Keratinocyte (primary cell): ENCODE data around the gene UNC5A. TPM values are rescaled to one million over a fixed set of nuclear protein-coding genes. Genes with fewer than 3 reads are reported as not detected.

Experiments used
- DNase-seq: peaks from one replicate; pipeline ENCODE4 v3.0.0-alpha.2; 2011; ENCODE audit warnings: low read depth, missing footprints, low spot score
- FAIRE-seq: peaks from 2 replicates; lab custom pipeline; 2011; peaks lifted over from hg19 to GRCh38; lab: Jason Lieb, UNC
- H2AFZ ChIP-seq: 2 replicates; pipeline ENCODE4 v1.6.0; 2012; ENCODE audit warnings: low read length, control low read depth, inconsistent platforms; ENCODE audit not compliant: control insufficient read depth
- H3K27ac ChIP-seq: 2 replicates; pipeline ENCODE4 v1.5.1; 2011; ENCODE audit warnings: low read length; ENCODE audit not compliant: control insufficient read depth, insufficient read depth
- H3K27me3 ChIP-seq: 3 replicates; pipeline ENCODE4 v1.6.0; 2011; ENCODE audit warnings: low read length; ENCODE audit not compliant: control insufficient read depth, insufficient read depth; ENCODE audit errors: extremely low read depth
- H3K36me3 ChIP-seq, 2 experiments: 2 replicates in 1 of 2; 3 replicates in 1 of 2; pipeline ENCODE4 v1.5.1; 2011; ENCODE audit warnings: low read length in 2 of 2, mild to moderate bottlenecking in 1 of 2; ENCODE audit not compliant: control insufficient read depth in 2 of 2, insufficient read depth in 2 of 2; ENCODE audit errors: extremely low read depth in 1 of 2
- H3K4me1 ChIP-seq: 3 replicates; pipeline ENCODE4 v1.5.1; 2011; ENCODE audit warnings: low read length; ENCODE audit not compliant: control insufficient read depth, insufficient read depth; ENCODE audit errors: extremely low read depth
- H3K4me2 ChIP-seq: 3 replicates; pipeline ENCODE4 v1.6.0; 2011; ENCODE audit warnings: low read depth, low read length; ENCODE audit not compliant: control insufficient read depth, insufficient read depth; ENCODE audit errors: extremely low read depth
- H3K4me3 ChIP-seq, 3 experiments: fragments of 200-600 bp in 1 of 3; sonication (generic) in 1 of 3; 2 replicates in 2 of 3; 3 replicates in 1 of 3; pipeline ENCODE4 v1.5.1; 2011 to 2016; ENCODE audit warnings: low read length in 3 of 3, mild to moderate bottlenecking in 3 of 3, control low read depth in 2 of 3, inconsistent platforms in 1 of 3, low read depth in 1 of 3, mixed read lengths in 1 of 3, mixed run types in 1 of 3, moderate library complexity in 1 of 3; ENCODE audit not compliant: control insufficient read depth in 2 of 3, insufficient read depth in 2 of 3; ENCODE audit errors: extremely low read depth in 1 of 3
- H3K79me2 ChIP-seq: 2 replicates; pipeline ENCODE4 v1.6.0; 2012; ENCODE audit warnings: low read length; ENCODE audit not compliant: control insufficient read depth, insufficient read depth
- H3K9ac ChIP-seq: 3 replicates; pipeline ENCODE4 v1.6.0; 2011; ENCODE audit warnings: low read length; ENCODE audit not compliant: control insufficient read depth, insufficient read depth; ENCODE audit errors: extremely low read depth
- H3K9me1 ChIP-seq: 3 replicates; pipeline ENCODE4 v1.6.0; 2011; ENCODE audit warnings: low read length; ENCODE audit not compliant: control insufficient read depth, insufficient read depth; ENCODE audit errors: extremely low read depth
- H3K9me3 ChIP-seq: 2 replicates; pipeline ENCODE4 v1.5.1; 2012; ENCODE audit warnings: low read depth, low read length; ENCODE audit not compliant: control insufficient read depth
- H4K20me1 ChIP-seq: 3 replicates; pipeline ENCODE4 v1.6.0; 2011; ENCODE audit warnings: low read length; ENCODE audit not compliant: control insufficient read depth, insufficient read depth; ENCODE audit errors: extremely low read depth
- CTCF ChIP-seq, 3 experiments: IDR thresholded peaks in 1 of 3; conservative IDR thresholded peaks in 1 of 3; optimal IDR thresholded peaks in 1 of 3; 2 replicates in 2 of 3; 3 replicates in 1 of 3; pipeline versions ENCODE3 to v1.5.1; 2011; ENCODE audit warnings: low read length in 3 of 3, mild to moderate bottlenecking in 3 of 3, moderate library complexity in 2 of 3, control low read depth in 1 of 3, inconsistent platforms in 1 of 3; ENCODE audit not compliant: insufficient read depth in 2 of 3; ENCODE audit errors: extremely low read depth in 1 of 3
- EZH2 ChIP-seq: IDR thresholded peaks from one replicate; pipeline ENCODE4 v1.6.1; 2012; ENCODE audit warnings: inconsistent platforms, mild to moderate bottlenecking, low read length, moderate library complexity
- dilution Hi-C: fragments of 300-500 bp; cut with MboI; formaldehyde crosslinking; loops from one replicate; pipeline ENCODE4 v1.7.0; 2020; ENCODE audit warnings: low sequenced_read_pairs; ENCODE audit not compliant: extremely low pct_ligation_motif_present
- polyA plus RNA-seq, 5 experiments: library from polyadenylated mRNA; depleted of rRNA in 3 of 5; stranded (reverse) in 3 of 5; stranded (forward) in 1 of 5; unstranded in 1 of 5; fragments of >200 nt; gene quantifications; 1 replicate in 1 of 5; 2 replicates in 3 of 5; 3 replicates in 1 of 5; pipeline versions ENCODE4 v1.2.1 to v1.2.3, GENCODE V29; 2011 to 2012; ENCODE audit warnings: missing spikeins in 2 of 5, low read depth in 1 of 5, low replicate concordance in 1 of 5

UNC5A gene
- polyA plus RNA-seq, 1 donor (not counting 4 experiments of a cell fraction or from before 2014, with no cell fraction given): not detected

GRCh38 chr5:176776141-176776865 is 34.1 kb upstream of the UNC5A start:
- Histone ChIP-seq H3K4me2 (no peak overlapping the region), H3K36me3 (no peaks in the 10 kb centered on the region), H3K9me1 (no peaks in the 10 kb centered on the region), H3K9me3 (no peaks in the 10 kb centered on the region), H3K27me3 (peaks cover 37% of the 10 kb centered on the region), H3K4me1 (no peaks in the 10 kb centered on the region), H3K9ac (no peak overlapping the region), H3K79me2 (no peaks in the 10 kb centered on the region), H3K4me3 (no peak overlapping the region), H4K20me1 (no peaks in the 10 kb centered on the region), H2AFZ (no peak overlapping the region), H3K27ac (no peak overlapping the region)
- no peak for FAIRE-seq
- no peak for DNase-seq
- no peak for TF ChIP-seq EZH2
- no peak for TF ChIP-seq CTCF (optimal IDR thresholded peaks at IDR 0.05 in 1 of 3, IDR thresholded peaks at IDR 0.05 in 1 of 3, conservative IDR thresholded peaks at IDR 0.05 in 1 of 3; ENCODE audit: extremely low read depth in 1 of 3, insufficient read depth in 2 of 3, low read length in 3 of 3)
- dilution Hi-C loops: no loop called here

- no peak overlapping the region for H3K4me2 ChIP-seq
- no peaks in the 10 kb centered on the region for H3K79me2 ChIP-seq
- DNase-seq (no peak), FAIRE-seq (no peak)
- no peaks in the 10 kb centered on the region for H3K9me3 ChIP-seq
- peaks cover 37% of the 10 kb centered on the region for H3K27me3 ChIP-seq
- no peaks in the 10 kb centered on the region for H3K4me1 ChIP-seq
- no peaks in the 10 kb centered on the region for H4K20me1 ChIP-seq
- H3K27ac ChIP-seq: no peak overlapping the region
- no peaks in the 10 kb centered on the region for H3K36me3 ChIP-seq
- no peak overlapping the region for H2AFZ ChIP-seq
- H3K9me1 ChIP-seq: no peaks in the 10 kb centered on the region
- no peak overlapping the region for H3K4me3 ChIP-seq
- no peak overlapping the region for H3K9ac ChIP-seq
- dilution Hi-C loops: no loop called here
- no peak for TF ChIP-seq EZH2
- no peak for TF ChIP-seq CTCF (optimal IDR thresholded peaks at IDR 0.05 in 1 of 3, IDR thresholded peaks at IDR 0.05 in 1 of 3, conservative IDR thresholded peaks at IDR 0.05 in 1 of 3; ENCODE audit: extremely low read depth in 1 of 3, insufficient read depth in 2 of 3, low read length in 3 of 3)
These were observed 33.4 kb upstream of the UNC5A start for GRCh38 chr5:176776916-176777315.
